Activated CD4-positive, alpha-beta memory T cell treated with anti-CD3 and anti-CD28 coated beads for 36 hours (primary cell): ENCODE results near the gene PRKAG3. TPM values are rescaled to one million over a fixed set of nuclear protein-coding genes. Genes with fewer than 3 reads are reported as not detected.

Experiments used
- CTCF ChIA-PET: fragments of 350-600 bp; sonication (Branson Sonifier 250); formaldehyde crosslinking; loops from one replicate; lab custom pipeline; 2021; ENCODE audit warnings: antibody characterized with exemption, inconsistent platforms; lab: Charles Lee
- POLR2A ChIA-PET: fragments of 350-600 bp; sonication (Branson Sonifier 250); formaldehyde crosslinking; loops from one replicate; lab custom pipeline; 2021; ENCODE audit warnings: antibody characterized with exemption; lab: Charles Lee
- DNase-seq: peaks from one replicate; pipeline ENCODE4 v3.0.0-alpha.2; 2020
- H3K27ac Mint-ChIP-seq: one replicate; pipeline ENCODE4 v1.8.0; 2021; ENCODE audit warnings: mixed read lengths
- H3K27me3 Mint-ChIP-seq: one replicate; pipeline ENCODE4 v1.8.0; 2021; ENCODE audit warnings: mixed read lengths
- H3K36me3 Mint-ChIP-seq: one replicate; pipeline ENCODE4 v1.8.0; 2021; ENCODE audit warnings: mixed read lengths
- H3K4me1 Mint-ChIP-seq: one replicate; pipeline ENCODE4 v1.8.0; 2021; ENCODE audit warnings: low read depth, mixed read lengths
- H3K4me3 Mint-ChIP-seq: one replicate; pipeline ENCODE4 v1.8.0; 2021; ENCODE audit warnings: mild to moderate bottlenecking, mixed read lengths
- H3K9me3 Mint-ChIP-seq: one replicate; pipeline ENCODE4 v1.8.0; 2021; ENCODE audit warnings: mixed read lengths
- intact Hi-C: fragments of 100-400 bp; cut with micrococcal nuclease; formaldehyde crosslinking; loops from one replicate; pipeline ENCODE4 v1.15.1; 2023
- total RNA-seq, 2 experiments: library from RNA; stranded (reverse); gene quantifications; one replicate each; pipeline ENCODE4 v1.2.3, GENCODE V29; 2021

PRKAG3 gene
- total RNA-seq, 2 experiments from 2014 or later: not detected

DNA sequence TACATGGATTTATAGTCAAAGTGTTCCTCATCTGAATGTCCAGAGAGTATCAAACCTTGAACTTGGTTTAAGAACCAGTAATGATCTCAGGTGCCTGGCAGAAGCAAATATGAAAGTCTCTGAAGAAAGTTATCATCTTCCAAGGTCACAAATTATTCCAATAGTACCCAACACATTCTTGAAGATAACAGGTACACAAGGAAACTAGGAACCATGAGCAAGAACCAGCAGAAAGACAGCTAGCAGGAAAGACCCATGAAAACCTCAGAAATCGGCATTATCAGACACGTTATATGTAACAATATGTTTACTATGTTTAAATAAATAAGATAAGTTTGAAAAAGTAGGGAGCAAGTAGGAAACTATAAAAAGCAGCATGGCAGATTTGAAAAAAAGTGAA, 5.9 kb upstream of the PRKAG3 start:
- no peak for DNase-seq
- intact Hi-C loops: no loop called here
- ChIA-PET CTCF (interaction anchor here (0.7 to 1.1 kb wide), 2 partner anchors 10 to 39 kb away, joined by 3 to 5 read pairs; no protein-coding TSS in a partner anchor), POLR2A (no interaction called here)
- peaks cover 37% of the 10 kb centered on the region for H3K27me3 Mint-ChIP-seq
- H3K4me3 Mint-ChIP-seq: no peak overlapping the region
- H3K4me1 Mint-ChIP-seq: no peaks in the 10 kb centered on the region
- no peak overlapping the region for H3K27ac Mint-ChIP-seq
- peaks cover 9% of the 10 kb centered on the region for H3K9me3 Mint-ChIP-seq
- peaks cover 2% of the 10 kb centered on the region for H3K36me3 Mint-ChIP-seq

DNA sequence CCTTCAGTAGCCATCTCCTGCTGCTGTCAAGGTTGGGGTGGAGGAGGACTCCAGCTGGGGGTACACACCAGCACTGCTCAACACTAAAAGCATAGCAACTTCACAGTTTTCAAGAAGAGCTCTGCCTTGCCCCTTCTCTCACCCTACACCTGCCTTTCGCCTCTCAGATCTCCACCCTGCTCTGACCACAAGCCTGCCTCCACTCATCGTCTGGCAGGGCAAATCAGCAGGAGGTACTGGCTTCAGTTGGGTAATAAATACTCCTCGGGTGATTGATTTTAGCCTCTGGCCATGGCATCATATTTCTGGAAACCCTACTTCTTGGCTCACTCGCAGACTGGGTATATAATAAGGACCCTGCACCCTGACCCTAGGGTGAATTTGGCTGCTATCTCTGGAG, 3.1 kb upstream of the PRKAG3 start:
- DNase-seq: no peak
- ChIA-PET CTCF (no interaction called here), POLR2A (no interaction called here)
- intact Hi-C loops: no loop called here
- no peaks in the 10 kb centered on the region for H3K4me1 Mint-ChIP-seq
- no peak overlapping the region for H3K27ac Mint-ChIP-seq
- H3K4me3 Mint-ChIP-seq: no peak overlapping the region
- H3K27me3 Mint-ChIP-seq: peaks cover 36% of the 10 kb centered on the region
- peaks cover 9% of the 10 kb centered on the region for H3K9me3 Mint-ChIP-seq
- peaks cover 2% of the 10 kb centered on the region for H3K36me3 Mint-ChIP-seq

DNA sequence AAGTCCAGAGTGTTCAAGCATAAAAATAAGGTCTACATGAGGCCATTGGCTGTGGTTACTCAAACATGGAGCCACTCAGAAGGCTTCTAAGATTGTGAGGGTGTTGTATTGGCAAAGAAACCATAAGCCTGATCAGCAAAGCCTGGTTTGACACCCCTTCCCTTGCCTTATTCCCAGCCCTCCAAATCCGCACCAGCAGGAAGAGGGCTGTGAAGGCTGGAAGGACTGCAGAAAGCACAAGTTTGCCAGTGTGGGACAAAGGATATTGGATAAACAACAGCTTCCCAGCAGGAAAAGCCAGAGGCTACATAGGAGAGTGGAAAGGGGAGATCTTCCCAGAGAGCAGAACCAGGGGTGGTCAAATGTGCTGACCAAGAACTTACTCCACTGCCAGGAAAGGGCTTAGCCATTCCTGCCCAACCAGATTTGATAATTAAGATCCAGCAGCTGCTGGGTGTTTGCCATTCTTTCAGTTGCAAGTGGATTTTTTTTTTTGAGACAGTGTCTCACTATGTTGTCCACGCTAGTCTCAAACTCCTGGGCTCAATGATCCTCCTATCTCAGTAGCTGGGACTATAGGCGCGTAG, 1.5 kb upstream of the PRKAG3 start:
- no peak for DNase-seq
- Mint-ChIP-seq H3K36me3 (peaks cover 2% of the 10 kb centered on the region), H3K9me3 (peaks cover 9% of the 10 kb centered on the region), H3K27ac (no peak overlapping the region), H3K4me1 (no peaks in the 10 kb centered on the region), H3K4me3 (no peak overlapping the region), H3K27me3 (peaks cover 32% of the 10 kb centered on the region)
- CTCF ChIA-PET: interaction anchor here (0.7 to 0.9 kb wide), 2 partner anchors 15 to 66 kb away, joined by 3 to 4 read pairs; no protein-coding TSS in a partner anchor
- intact Hi-C loops: no loop called here
- POLR2A ChIA-PET: interaction anchor here (0.6 kb wide), 1 partner anchor 11 kb away, joined by 4 read pairs; no protein-coding TSS in a partner anchor

DNA sequence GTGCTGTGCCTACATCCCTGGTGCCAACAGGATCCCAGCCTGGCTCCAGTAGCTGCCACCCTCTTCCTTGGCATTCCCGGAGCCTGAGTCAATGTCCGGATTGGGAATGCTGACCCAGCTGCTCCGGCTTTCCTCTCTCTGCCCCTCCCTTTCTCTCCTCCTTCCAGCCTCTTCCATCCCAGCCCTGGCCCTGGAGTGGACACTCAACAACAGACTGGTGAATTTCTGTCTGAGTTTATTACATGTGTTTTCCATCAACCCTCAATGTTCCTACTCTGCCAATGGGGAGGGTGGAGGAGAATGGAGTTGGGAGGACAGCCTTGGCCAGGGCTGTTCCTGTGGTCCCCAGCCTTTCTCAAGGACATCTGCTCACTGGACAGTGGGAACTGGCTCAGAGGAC, 917 bp upstream of the PRKAG3 start:
- Mint-ChIP-seq H3K27me3 (peaks cover 34% of the 10 kb centered on the region), H3K36me3 (peaks cover 2% of the 10 kb centered on the region), H3K27ac (no peak overlapping the region), H3K4me1 (no peaks in the 10 kb centered on the region), H3K4me3 (no peak overlapping the region), H3K9me3 (peaks cover 8% of the 10 kb centered on the region)
- ChIA-PET POLR2A (no interaction called here), CTCF (no interaction called here)
- intact Hi-C loops: no loop called here
- no peak for DNase-seq

DNA sequence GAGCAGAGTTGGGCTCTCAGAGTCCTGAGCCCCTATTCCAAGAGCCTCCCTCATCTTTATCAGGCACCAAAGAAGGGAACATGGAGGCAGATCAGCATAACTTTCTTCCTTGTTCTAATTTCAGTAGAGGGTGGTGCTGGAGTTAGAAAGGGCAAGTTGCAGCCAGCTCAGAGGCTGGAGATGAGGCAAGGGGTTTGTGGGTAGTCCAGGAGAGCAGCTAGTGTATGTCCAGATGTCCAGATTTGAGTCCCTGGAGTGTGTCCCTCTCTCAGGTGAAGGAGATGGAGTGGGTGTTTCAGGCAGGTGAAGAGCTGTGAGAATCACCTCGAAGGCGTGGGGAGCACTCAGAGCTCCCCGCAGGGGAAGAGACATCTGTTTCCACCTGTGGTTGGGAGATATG, 478 bp upstream of the PRKAG3 start:
- CTCF ChIA-PET: interaction anchor here (0.6 kb wide), 1 partner anchor 13 kb away, joined by 3 read pairs; no protein-coding TSS in a partner anchor

DNA sequence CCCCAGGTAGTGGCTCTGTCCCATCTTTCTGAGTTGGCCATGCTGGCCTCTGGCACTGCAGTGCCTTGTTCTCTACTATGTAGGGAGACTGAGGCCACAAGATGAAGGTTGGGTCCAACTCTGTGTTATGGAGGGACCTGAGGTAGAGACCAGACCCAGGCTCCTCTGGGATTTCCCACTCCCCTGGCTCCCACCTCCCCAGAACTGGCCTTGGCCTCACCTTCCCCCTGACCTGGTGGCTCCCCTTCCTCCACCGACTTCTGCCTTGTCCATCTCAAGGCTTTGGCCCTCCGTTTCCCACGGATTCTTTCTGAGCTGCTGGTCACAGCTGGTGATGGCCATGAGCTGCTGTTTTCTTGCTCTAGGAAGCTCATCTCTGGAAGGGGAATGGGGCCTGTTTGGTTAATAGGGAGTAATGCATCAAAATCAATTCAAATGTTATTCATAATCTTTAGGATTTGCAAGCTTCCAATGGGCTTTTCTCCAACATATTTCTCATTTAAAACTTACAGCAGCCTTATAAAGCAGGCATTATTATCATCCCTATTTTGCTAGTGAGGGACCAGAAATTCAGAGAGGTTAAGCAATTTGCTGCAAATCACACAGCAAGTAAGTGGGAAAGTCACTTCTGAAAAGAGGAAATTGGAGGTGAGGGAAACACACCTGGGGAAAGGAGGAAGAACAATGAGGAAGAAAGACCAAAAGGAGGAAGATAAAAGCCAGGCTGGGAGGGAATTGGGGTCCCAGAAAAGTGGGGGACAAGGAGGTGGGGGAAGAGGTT, 887 bp downstream of the PRKAG3 start:
- POLR2A ChIA-PET: no interaction called here
- DNase-seq: no peak
- no peaks in the 10 kb centered on the region for H3K9me3 Mint-ChIP-seq
- no peaks in the 10 kb centered on the region for H3K4me1 Mint-ChIP-seq
- H3K27me3 Mint-ChIP-seq: peaks cover 31% of the 10 kb centered on the region
- no peak overlapping the region for H3K4me3 Mint-ChIP-seq
- intact Hi-C loops: no loop called here
- H3K27ac Mint-ChIP-seq: no peak overlapping the region
- no peaks in the 10 kb centered on the region for H3K36me3 Mint-ChIP-seq
- CTCF ChIA-PET: no interaction called here

More for the DNA sequence above, 478 bp upstream of the PRKAG3 start:
- intact Hi-C loops: no loop called here
- Mint-ChIP-seq H3K9me3 (peaks cover 4% of the 10 kb centered on the region), H3K4me3 (no peak overlapping the region), H3K27me3 (peaks cover 31% of the 10 kb centered on the region), H3K36me3 (no peaks in the 10 kb centered on the region), H3K4me1 (no peaks in the 10 kb centered on the region), H3K27ac (no peak overlapping the region)
- no peak for DNase-seq
- POLR2A ChIA-PET: no interaction called here

DNA sequence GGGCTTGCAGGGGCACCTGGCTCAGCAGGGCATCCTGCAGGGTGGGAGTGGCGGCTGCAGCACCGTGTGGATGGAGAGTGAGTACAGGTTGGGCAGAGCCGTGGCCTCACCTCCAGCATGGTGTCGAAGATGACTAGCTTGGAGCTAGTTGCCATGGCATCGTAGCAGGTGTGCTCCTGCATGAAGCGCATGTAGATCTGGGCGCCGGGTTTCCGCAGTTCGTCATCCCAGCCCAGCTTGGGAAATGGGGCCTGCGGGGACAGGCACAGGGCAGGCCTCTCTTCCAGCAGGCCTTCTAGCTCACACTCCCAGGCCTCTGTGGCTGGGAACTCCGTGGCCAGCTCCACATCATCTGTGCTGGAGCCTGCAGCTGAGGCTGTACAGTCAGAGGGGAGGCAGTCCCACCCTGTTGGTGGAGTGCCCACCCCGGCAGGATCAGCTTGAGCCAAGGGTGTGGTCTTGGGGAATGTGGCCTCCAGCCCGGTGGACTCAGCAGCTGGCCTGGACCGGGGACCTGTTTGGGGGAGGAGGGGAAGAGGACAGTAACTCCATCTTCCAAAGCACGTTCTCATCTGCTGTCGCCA, 1.6 kb downstream of the PRKAG3 start:
- Mint-ChIP-seq H3K9me3 (no peaks in the 10 kb centered on the region), H3K27me3 (peaks cover 30% of the 10 kb centered on the region), H3K36me3 (no peaks in the 10 kb centered on the region), H3K27ac (no peak overlapping the region), H3K4me1 (no peaks in the 10 kb centered on the region), H3K4me3 (no peak overlapping the region)
- POLR2A ChIA-PET: no interaction called here
- no peak for DNase-seq
- CTCF ChIA-PET: no interaction called here
- intact Hi-C loops: no loop called here

DNA sequence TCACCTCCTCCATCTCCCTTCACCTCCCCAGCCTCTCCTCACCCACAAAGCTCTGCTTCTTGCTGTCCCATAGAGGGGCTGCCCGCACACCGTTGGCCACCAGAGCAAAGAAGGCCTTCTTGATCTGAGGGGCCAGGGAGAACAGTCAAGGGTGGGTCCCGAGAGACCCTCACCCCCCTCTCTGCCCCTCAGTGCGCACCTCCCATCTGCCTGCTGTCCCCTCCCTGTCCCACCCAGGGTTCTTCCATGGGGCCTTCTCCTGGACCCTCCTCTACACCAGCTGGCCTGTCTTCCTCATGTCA, 3.2 kb downstream of the PRKAG3 start:
- H3K36me3 Mint-ChIP-seq: no peaks in the 10 kb centered on the region
- ChIA-PET POLR2A (no interaction called here), CTCF (interaction anchor here (1.0 kb wide), 1 partner anchor 118 kb away, joined by 5 read pairs; the partner anchor contains the start of gene TTLL4)
- intact Hi-C loops: no loop called here
- H3K9me3 Mint-ChIP-seq: no peaks in the 10 kb centered on the region
- H3K27me3 Mint-ChIP-seq: peaks cover 29% of the 10 kb centered on the region
- no peak overlapping the region for H3K4me3 Mint-ChIP-seq
- no peak overlapping the region for H3K27ac Mint-ChIP-seq
- H3K4me1 Mint-ChIP-seq: no peaks in the 10 kb centered on the region
- DNase-seq: no peak

DNA sequence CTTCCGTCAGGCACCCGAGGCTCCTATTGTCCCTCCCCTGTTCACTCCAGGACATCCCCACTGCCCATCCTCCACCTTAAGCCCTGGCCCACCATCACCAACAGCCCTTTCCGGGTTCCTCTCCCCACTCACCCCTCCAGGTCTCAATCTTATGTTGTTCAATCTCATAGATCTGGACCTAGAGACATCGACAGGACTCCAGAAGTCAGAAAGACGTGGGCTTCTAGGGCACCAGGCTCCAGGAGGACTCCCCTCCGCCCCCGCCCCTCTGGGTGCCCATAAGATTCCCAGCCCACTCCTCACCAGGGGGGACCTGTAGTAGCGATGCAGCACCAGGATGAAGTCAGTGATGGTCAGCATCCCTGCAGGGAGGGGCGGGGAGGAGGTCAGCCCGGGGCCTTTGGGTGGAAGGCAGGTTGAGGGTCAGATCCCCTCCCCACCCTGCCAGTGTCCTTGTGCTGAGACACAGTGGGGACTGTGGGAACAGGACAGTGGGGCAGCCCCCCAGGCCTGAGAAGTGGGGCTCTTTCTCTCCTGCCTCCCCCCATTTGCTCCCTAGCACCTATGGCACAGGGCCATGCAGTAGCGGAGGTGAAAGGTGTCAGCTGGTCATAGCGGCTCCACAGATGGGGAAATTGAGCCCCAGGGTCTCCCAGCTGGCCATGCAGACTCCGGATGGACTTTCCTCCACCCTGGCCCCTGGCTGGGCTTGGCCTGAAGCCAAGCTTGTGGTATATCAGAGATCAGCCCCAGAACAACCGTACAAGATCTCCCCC, 3.7 kb downstream of the PRKAG3 start:
- DNase-seq: no peak
- Mint-ChIP-seq H3K27me3 (peaks cover 31% of the 10 kb centered on the region), H3K9me3 (no peaks in the 10 kb centered on the region), H3K27ac (no peak overlapping the region), H3K36me3 (no peaks in the 10 kb centered on the region), H3K4me3 (no peak overlapping the region), H3K4me1 (no peaks in the 10 kb centered on the region)
- CTCF ChIA-PET: interaction anchor here (1.0 kb wide), 1 partner anchor 117 kb away, joined by 5 read pairs; the partner anchor contains the start of gene TTLL4
- intact Hi-C loops: no loop called here
- POLR2A ChIA-PET: no interaction called here

DNA sequence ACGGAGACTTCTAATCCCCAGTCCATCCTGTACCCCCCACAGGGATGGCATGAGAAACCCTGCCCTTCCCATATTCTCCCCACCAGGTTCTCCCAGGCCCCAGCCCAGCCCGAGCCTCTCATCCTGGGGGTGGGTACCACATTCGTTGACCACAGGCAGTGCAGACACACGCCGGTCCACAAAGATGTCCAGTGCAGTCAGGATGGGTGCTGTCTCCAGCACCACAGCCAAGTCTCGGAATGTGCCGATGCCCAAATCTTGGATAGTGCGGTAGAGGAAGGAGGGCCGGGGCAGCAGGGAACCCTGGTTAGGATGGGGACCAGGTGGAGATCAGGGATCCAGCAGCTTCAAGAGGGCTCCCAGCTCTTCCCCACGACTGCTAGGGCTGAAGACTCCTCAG, 4.8 kb downstream of the PRKAG3 start:
- intact Hi-C loops: no loop called here
- no peak overlapping the region for H3K4me3 Mint-ChIP-seq
- no peak for DNase-seq
- POLR2A ChIA-PET: no interaction called here
- no peaks in the 10 kb centered on the region for H3K36me3 Mint-ChIP-seq
- H3K4me1 Mint-ChIP-seq: no peaks in the 10 kb centered on the region
- no peak overlapping the region for H3K27ac Mint-ChIP-seq
- peaks cover 30% of the 10 kb centered on the region for H3K27me3 Mint-ChIP-seq
- CTCF ChIA-PET: no interaction called here
- H3K9me3 Mint-ChIP-seq: no peaks in the 10 kb centered on the region

DNA sequence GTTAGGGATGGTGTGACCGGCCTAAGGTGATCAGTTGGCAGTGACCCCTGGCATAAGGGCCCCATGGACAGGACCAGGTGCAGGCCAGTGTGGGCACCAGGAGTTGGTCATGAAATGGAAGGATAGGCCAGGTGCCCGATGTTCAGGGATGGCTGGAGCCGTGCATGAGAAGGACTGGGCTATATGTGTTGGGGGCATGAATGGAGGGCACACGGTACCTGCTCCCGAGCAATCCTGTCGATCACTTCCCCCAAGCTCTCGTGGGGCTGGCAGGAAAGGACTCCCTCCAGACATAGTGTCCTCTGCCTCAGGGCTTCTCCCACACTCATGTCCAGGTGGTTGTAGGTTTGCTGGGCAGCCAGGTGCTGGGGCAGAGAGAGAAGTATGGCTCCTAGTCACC, 7.6 kb downstream of the PRKAG3 start:
- no peaks in the 10 kb centered on the region for H3K9me3 Mint-ChIP-seq
- intact Hi-C loops: no loop called here
- H3K4me1 Mint-ChIP-seq: no peaks in the 10 kb centered on the region
- H3K27ac Mint-ChIP-seq: no peak overlapping the region
- H3K36me3 Mint-ChIP-seq: no peaks in the 10 kb centered on the region
- H3K27me3 Mint-ChIP-seq: peaks cover 28% of the 10 kb centered on the region
- no peak overlapping the region for H3K4me3 Mint-ChIP-seq
- POLR2A ChIA-PET: no interaction called here
- no peak for DNase-seq
- CTCF ChIA-PET: no interaction called here
